Endodermal cell (in vitro differentiated cells): ENCODE results near the gene RBCK1. TPM values are rescaled to one million over a fixed set of nuclear protein-coding genes. Genes with fewer than 3 reads are reported as not detected.

ENCODE experiments used
- DNase-seq: peaks from one replicate; pipeline ENCODE4 v3.0.0-alpha.2; 2017
- H3K27ac ChIP-seq: 2 replicates; pipeline ENCODE4 v1.5.1; 2013; ENCODE audit warnings: mild to moderate bottlenecking, low read depth, low read length, moderate library complexity
- H3K27me3 ChIP-seq: 2 replicates; pipeline ENCODE4 v1.6.1; 2013; ENCODE audit warnings: mild to moderate bottlenecking, low read length, moderate library complexity; ENCODE audit not compliant: insufficient read depth, control insufficient read depth, poor library complexity, severe bottlenecking
- H3K36me3 ChIP-seq: 2 replicates; pipeline ENCODE4 v1.7.0; 2013; ENCODE audit warnings: mild to moderate bottlenecking, low read length, moderate library complexity; ENCODE audit not compliant: control insufficient read depth, insufficient read depth
- H3K4me1 ChIP-seq: one replicate; pipeline ENCODE4 v1.7.0; 2013; ENCODE audit warnings: low read length; ENCODE audit not compliant: control insufficient read depth, insufficient read depth
- H3K4me3 ChIP-seq: 2 replicates; pipeline ENCODE4 v1.5.1; 2013; ENCODE audit warnings: mild to moderate bottlenecking, low read length, moderate library complexity
- H3K9ac ChIP-seq: 2 replicates; pipeline ENCODE4 v1.6.1; 2013; ENCODE audit warnings: mild to moderate bottlenecking, low read length, moderate library complexity; ENCODE audit not compliant: poor library complexity, severe bottlenecking; ENCODE audit errors: extremely low read depth
- H3K9me3 ChIP-seq: 2 replicates; pipeline ENCODE4 v1.6.1; 2013; ENCODE audit warnings: mild to moderate bottlenecking, low read length, moderate library complexity; ENCODE audit not compliant: control insufficient read depth
- H3K27ac Mint-ChIP-seq: 2 replicates; pipeline ENCODE4 v1.8.0; 2020; ENCODE audit warnings: mixed read lengths
- H3K27me3 Mint-ChIP-seq: 2 replicates; pipeline ENCODE4 v1.8.0; 2021; ENCODE audit warnings: mild to moderate bottlenecking, mixed read lengths; ENCODE audit not compliant: insufficient read depth
- H3K36me3 Mint-ChIP-seq: 2 replicates; pipeline ENCODE4 v1.8.0; 2020; ENCODE audit warnings: low read depth, mixed read lengths
- H3K4me1 Mint-ChIP-seq: 2 replicates; pipeline ENCODE4 v1.8.0; 2020; ENCODE audit warnings: mixed read lengths
- H3K4me3 Mint-ChIP-seq: 2 replicates; pipeline ENCODE4 v1.8.0; 2020; ENCODE audit warnings: mild to moderate bottlenecking, moderate library complexity, mixed read lengths
- H3K9me3 Mint-ChIP-seq: 2 replicates; pipeline ENCODE4 v1.8.0; 2020; ENCODE audit warnings: mild to moderate bottlenecking, mixed read lengths
- CTCF ChIP-seq: fragments of 200-600 bp; sonication (generic); conservative IDR thresholded peaks from 2 replicates; pipeline ENCODE4 v1.5.0; 2021; ENCODE audit warnings: antibody characterized with exemption, mild to moderate bottlenecking
- WGBS, 2 experiments: methylation state at CpG; one replicate each; pipeline versions ENCODE4 v1.1.5 to v1.1.7; 2013; ENCODE audit warnings: missing lambda C conversion rate in 2 of 2, mixed read lengths in 1 of 2; ENCODE audit not compliant: insufficient coverage in 1 of 2, insufficient read length in 1 of 2; 5-methylcytosine and 5-hydroxymethylcytosine counted together
- total RNA-seq, 2 donors: library from RNA; stranded (reverse); fragmentation: NEBNext Ultra II Directional in 1 of 2; extraction: Animal tissue kit (Norgen Biotek cat#: 25700) in 1 of 2; gene quantifications; 2 replicates in 1 of 2; 3 replicates in 1 of 2; pipeline ENCODE4 v1.2.1, GENCODE V29; 2021

The RBCK1 gene
- total RNA-seq, 2 donors from 2014 or later, result 61.7 to 63.7 TPM

DNA sequence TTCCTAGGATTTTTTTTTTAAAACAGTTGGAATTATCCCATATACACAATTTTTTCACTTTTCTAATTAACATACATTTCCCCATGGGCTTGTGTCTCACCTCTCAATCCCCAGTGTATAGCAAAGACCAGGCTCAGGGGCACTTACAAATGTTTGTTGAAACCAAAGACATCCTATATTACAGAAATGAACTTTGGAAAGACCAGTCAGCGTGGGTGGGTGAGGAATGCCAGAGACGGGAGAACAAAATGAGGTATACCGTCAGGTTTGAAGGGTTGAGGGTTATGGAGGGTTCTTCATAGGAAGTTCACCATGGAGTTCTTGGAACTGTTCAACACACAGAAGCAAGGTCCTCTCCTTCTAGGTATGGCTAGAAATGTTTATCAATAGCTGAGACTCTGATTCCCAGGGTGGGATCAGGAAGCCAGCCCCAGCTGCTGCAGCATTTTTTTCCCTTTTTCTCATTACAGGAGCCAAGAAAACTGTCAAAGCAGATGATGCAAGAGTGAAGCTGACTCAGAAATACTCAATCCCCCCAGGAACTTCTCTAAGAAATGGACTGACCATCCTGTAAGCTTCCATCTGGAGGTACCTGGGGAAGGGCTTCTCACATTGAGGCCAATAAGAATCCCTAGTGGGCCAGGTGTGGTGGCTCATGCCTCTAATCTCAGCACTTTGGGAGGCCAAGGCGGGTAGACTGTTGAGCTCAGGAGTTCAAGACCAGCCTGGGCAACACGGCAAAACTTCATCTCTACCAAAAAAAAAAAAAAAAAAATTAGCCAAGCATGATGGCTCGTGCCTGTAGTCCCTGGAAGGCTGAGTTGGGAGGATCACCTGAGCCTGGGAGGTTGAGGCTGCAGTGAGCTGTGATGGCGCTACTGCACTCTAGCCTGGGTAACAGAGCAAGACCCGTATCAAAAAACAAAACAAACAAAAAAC lies 70.2 kb downstream of the RBCK1 start:
- Histone ChIP-seq H3K9me3 (peaks cover 21% of the 10 kb centered on the region), H3K4me3 (no peak overlapping the region), H3K36me3 (peaks cover 95% of the 10 kb centered on the region), H3K4me1 (peaks cover 8% of the 10 kb centered on the region), H3K9ac (no peak overlapping the region), H3K27me3 (no peaks in the 10 kb centered on the region), H3K27ac (no peak overlapping the region)
- peaks cover 13% of the 10 kb centered on the region for H3K9me3 Mint-ChIP-seq
- peaks cover 16% of the 10 kb centered on the region for H3K4me1 Mint-ChIP-seq
- TF ChIP-seq CTCF, result no peak
- DNase-seq, result no peak
- no peaks in the 10 kb centered on the region for H3K27me3 Mint-ChIP-seq
- H3K36me3 Mint-ChIP-seq, result peaks cover 79% of the 10 kb centered on the region
- H3K4me3 Mint-ChIP-seq, result no peak overlapping the region
- H3K27ac Mint-ChIP-seq, result no peak overlapping the region
- WGBS, 2 experiments, result 93 to 100% methylated on average over 3 to 8 of the region's 8 CpGs

DNA sequence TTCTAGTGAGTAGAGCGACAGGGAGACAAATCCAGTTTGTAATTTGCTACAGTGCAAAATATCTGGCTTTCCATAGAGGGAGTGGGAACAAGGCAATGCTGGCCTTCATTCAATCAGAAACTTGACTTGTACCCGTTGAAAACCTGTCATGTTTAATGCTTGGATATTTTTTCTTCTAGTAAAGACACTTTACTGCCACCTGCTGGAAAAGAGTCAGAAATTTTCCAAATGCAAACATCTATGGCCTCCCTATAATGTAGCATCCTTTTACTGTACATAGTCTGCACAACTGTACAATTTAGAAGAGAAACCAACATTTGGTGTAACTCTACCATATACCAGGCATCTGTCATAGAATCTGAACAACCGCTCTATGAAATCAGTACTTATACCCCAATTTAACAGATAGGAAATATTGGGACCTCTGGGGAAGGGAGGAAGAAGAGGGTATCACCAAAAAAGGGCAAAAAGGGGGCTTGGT lies 70.9 kb downstream of the RBCK1 start:
- Mint-ChIP-seq H3K9me3 (peaks cover 8% of the 10 kb centered on the region), H3K27me3 (no peaks in the 10 kb centered on the region), H3K36me3 (peaks cover 80% of the 10 kb centered on the region), H3K4me1 (peaks cover 23% of the 10 kb centered on the region), H3K27ac (no peak overlapping the region), H3K4me3 (no peak overlapping the region)
- Histone ChIP-seq H3K9ac (no peak overlapping the region), H3K4me1 (peaks cover 10% of the 10 kb centered on the region), H3K9me3 (peaks cover 14% of the 10 kb centered on the region), H3K4me3 (no peak overlapping the region), H3K27ac (no peak overlapping the region), H3K36me3 (peaks cover 95% of the 10 kb centered on the region), H3K27me3 (no peaks in the 10 kb centered on the region)
- DNase-seq, result no peak
- WGBS, 2 experiments, result 84 to 90% methylated on average over 2 to 3 of the region's 3 CpGs
- peak; percentile 74 for TF ChIP-seq CTCF

DNA sequence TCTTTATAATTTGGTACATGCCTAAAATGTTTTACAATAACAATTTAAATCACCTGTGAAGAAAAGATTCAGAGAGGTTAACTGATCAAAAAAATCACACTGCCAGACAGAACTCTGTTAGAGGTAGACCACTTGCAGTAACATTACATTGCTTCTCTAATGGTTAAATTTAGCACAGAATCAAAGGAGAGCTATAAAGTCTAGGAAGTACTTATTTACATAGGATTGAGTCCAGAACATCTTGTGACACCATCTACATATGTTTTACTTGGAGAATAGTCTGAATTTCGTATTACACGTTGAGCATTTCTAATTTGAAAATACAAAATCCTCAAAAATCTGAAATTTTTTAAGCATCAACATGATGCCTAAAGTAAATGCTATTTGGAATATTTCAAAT lies 71.4 kb downstream of the RBCK1 start:
- Histone ChIP-seq H3K9ac (no peak overlapping the region), H3K27ac (no peak overlapping the region), H3K36me3 (peaks cover 95% of the 10 kb centered on the region), H3K4me3 (no peak overlapping the region), H3K9me3 (peaks cover 9% of the 10 kb centered on the region), H3K4me1 (peaks cover 13% of the 10 kb centered on the region), H3K27me3 (no peaks in the 10 kb centered on the region)
- no peak for DNase-seq
- Mint-ChIP-seq H3K36me3 (peaks cover 80% of the 10 kb centered on the region), H3K4me3 (no peak overlapping the region), H3K4me1 (peaks cover 24% of the 10 kb centered on the region), H3K9me3 (peaks cover 5% of the 10 kb centered on the region), H3K27me3 (no peaks in the 10 kb centered on the region), H3K27ac (no peak overlapping the region)
- WGBS, 2 experiments, result 97% methylated on average over 2 of the region's 2 CpGs; no CpG with 5 or more reads in 1 of the 2 experiments
- TF ChIP-seq CTCF, result no peak
